ENCODE results near the gene AVEN. TPM values are rescaled to one million over a fixed set of nuclear protein-coding genes. Genes with fewer than 3 reads are reported as not detected.
A peak's percentile ranks its signal among the peaks of the same experiment; 100 is the strongest.

AVEN gene
- total RNA-seq, 1 donor from 2014 or later: 8.6 TPM

- Mint-ChIP-seq H3K27ac (no peak overlapping the region), H3K36me3 (no peaks in the 10 kb centered on the region), H3K4me3 (no peak overlapping the region), H3K27me3 (ENCODE audit: low read depth) (no peaks in the 10 kb centered on the region), H3K9me3 (no peaks in the 10 kb centered on the region), H3K4me1 (peaks cover 5% of the 10 kb centered on the region)
- DNase-seq (ENCODE audit: low spot score in 2 of 2, unreplicated experiment in 2 of 2): no peak
- no peak for TF ChIP-seq CTCF (IDR thresholded peaks at IDR 0.05; ENCODE audit: unreplicated experiment)
Observed at GRCh38 chr15:33982516-33982915, 56.5 kb downstream of the AVEN start.

GRCh38 chr15:33980159-33980558 is 58.8 kb downstream of the AVEN start:
- H3K4me1 Mint-ChIP-seq: no peaks in the 10 kb centered on the region
- no peak overlapping the region for H3K4me3 Mint-ChIP-seq
- H3K27me3 Mint-ChIP-seq (ENCODE audit: low read depth): no peaks in the 10 kb centered on the region
- no peak for TF ChIP-seq CTCF (IDR thresholded peaks at IDR 0.05; ENCODE audit: unreplicated experiment)
- no peak overlapping the region for H3K27ac Mint-ChIP-seq
- DNase-seq (ENCODE audit: low spot score in 2 of 2, unreplicated experiment in 2 of 2): no peak
- H3K36me3 Mint-ChIP-seq: no peaks in the 10 kb centered on the region
- H3K9me3 Mint-ChIP-seq: no peaks in the 10 kb centered on the region

GRCh38 chr15:33975022-33975565 is 63.9 kb downstream of the AVEN start:
- DNase-seq (ENCODE audit: low spot score in 2 of 2, unreplicated experiment in 2 of 2): no peak
- TF ChIP-seq CTCF (IDR thresholded peaks at IDR 0.05; ENCODE audit: unreplicated experiment): no peak
- Mint-ChIP-seq H3K9me3 (no peaks in the 10 kb centered on the region), H3K4me1 (peaks cover 2% of the 10 kb centered on the region), H3K27ac (no peak overlapping the region), H3K4me3 (no peak overlapping the region), H3K27me3 (ENCODE audit: low read depth) (no peaks in the 10 kb centered on the region), H3K36me3 (no peaks in the 10 kb centered on the region)

GRCh38 chr15:33971811-33972210 is 67.2 kb downstream of the AVEN start:
- no peak for DNase-seq (ENCODE audit: low spot score in 2 of 2, unreplicated experiment in 2 of 2)
- Mint-ChIP-seq H3K27me3 (ENCODE audit: low read depth) (no peaks in the 10 kb centered on the region), H3K9me3 (no peaks in the 10 kb centered on the region), H3K36me3 (no peaks in the 10 kb centered on the region), H3K4me3 (no peak overlapping the region), H3K4me1 (peaks cover 11% of the 10 kb centered on the region), H3K27ac (no peak overlapping the region)
- TF ChIP-seq CTCF (IDR thresholded peaks at IDR 0.05; ENCODE audit: unreplicated experiment): no peak

GRCh38 chr15:33968821-33969220 is 70.2 kb downstream of the AVEN start:
- Mint-ChIP-seq H3K27ac (no peak overlapping the region), H3K4me3 (no peak overlapping the region), H3K4me1 (peaks cover 11% of the 10 kb centered on the region), H3K27me3 (ENCODE audit: low read depth) (no peaks in the 10 kb centered on the region), H3K36me3 (no peaks in the 10 kb centered on the region), H3K9me3 (no peaks in the 10 kb centered on the region)
- DNase-seq (ENCODE audit: low spot score in 2 of 2, unreplicated experiment in 2 of 2): no peak
- no peak for TF ChIP-seq CTCF (IDR thresholded peaks at IDR 0.05; ENCODE audit: unreplicated experiment)

GRCh38 chr15:33968224-33968623 is 70.8 kb downstream of the AVEN start, which contains the start of gene CHRM5:
Gene CHRM5, plus strand, starts transcription at chr15:33968497. Its CDS starts 94,221 bp downstream, at chr15:34062718.
- no peaks in the 10 kb centered on the region for H3K9me3 Mint-ChIP-seq
- no peaks in the 10 kb centered on the region for H3K36me3 Mint-ChIP-seq
- H3K27me3 Mint-ChIP-seq (ENCODE audit: low read depth): no peaks in the 10 kb centered on the region
- DNase-seq (ENCODE audit: low spot score in 2 of 2, unreplicated experiment in 2 of 2): no peak
- no peak for TF ChIP-seq CTCF (IDR thresholded peaks at IDR 0.05; ENCODE audit: unreplicated experiment)
- H3K4me1 Mint-ChIP-seq: peaks cover 11% of the 10 kb centered on the region
- H3K27ac Mint-ChIP-seq: no peak within 1 kb of the TSS
- H3K4me3 Mint-ChIP-seq: peak within 1 kb of the TSS; percentile 5

Data from mesothelial cell of epicardium (in vitro differentiated cells).